ENCODE data around the gene DNAH11.
A peak's percentile ranks its signal among the peaks of the same experiment; 100 is the strongest.
"Not testable (repeated sequence)": the region's sequence is repeated elsewhere in the genome, so short reads cannot be mapped to it uniquely, and the experiment has no call there.

DNAH11 gene

GRCh38 chr7:21616796-21617436, 74.1 kb downstream of the DNAH11 start:
- DNase-seq (ENCODE audit: low spot score) (peak; percentile 51), FAIRE-seq (no peak)

GRCh38 chr7:21617513-21617912, 74.7 kb downstream of the DNAH11 start:
- FAIRE-seq: no peak
- no peak for DNase-seq (ENCODE audit: low spot score)

GRCh38 chr7:21617916-21618390, 75.1 kb downstream of the DNAH11 start:
- FAIRE-seq: peak; percentile 85
- DNase-seq (ENCODE audit: low spot score): peak; percentile 50

GRCh38 chr7:21618706-21619105, 75.9 kb downstream of the DNAH11 start:
- DNase-seq (ENCODE audit: low spot score): no peak
- no peak for FAIRE-seq

GRCh38 chr7:21620054-21620453, 77.2 kb downstream of the DNAH11 start:
- FAIRE-seq: no peak
- DNase-seq (ENCODE audit: low spot score): no peak

- FAIRE-seq (no peak), DNase-seq (ENCODE audit: low spot score) (no peak)
Measured at GRCh38 chr7:21624320-21624719, 81.5 kb downstream of the DNAH11 start.

- DNase-seq (ENCODE audit: low spot score) (no peak), FAIRE-seq (no peak)
Measured at GRCh38 chr7:21636694-21637093, 93.9 kb downstream of the DNAH11 start.

GRCh38 chr7:21639206-21639868, 96.5 kb downstream of the DNAH11 start:
- DNase-seq (ENCODE audit: low spot score): no peak
- no peak for FAIRE-seq

GRCh38 chr7:21640105-21640504, 97.3 kb downstream of the DNAH11 start:
- DNase-seq (ENCODE audit: low spot score) (no peak), FAIRE-seq (no peak)

GRCh38 chr7:21641546-21641945, 98.7 kb downstream of the DNAH11 start:
- FAIRE-seq (no peak), DNase-seq (ENCODE audit: low spot score) (no peak)

GRCh38 chr7:21642422-21642821, 99.6 kb downstream of the DNAH11 start:
- no peak for FAIRE-seq
- DNase-seq (ENCODE audit: low spot score): no peak

- DNase-seq (ENCODE audit: low spot score) (no peak), FAIRE-seq (no peak)
Measured at GRCh38 chr7:21651697-21652096, 108.9 kb downstream of the DNAH11 start.

- DNase-seq (ENCODE audit: low spot score) (no peak), FAIRE-seq (no peak)
Measured at GRCh38 chr7:21653623-21654022, 110.8 kb downstream of the DNAH11 start.

GRCh38 chr7:21656081-21656480, 113.2 kb downstream of the DNAH11 start:
- FAIRE-seq: no peak
- no peak for DNase-seq (ENCODE audit: low spot score)

GRCh38 chr7:21656796-21657195, 114.0 kb downstream of the DNAH11 start:
- DNase-seq (ENCODE audit: low spot score): no peak
- no peak for FAIRE-seq

GRCh38 chr7:21670496-21670895, 127.7 kb downstream of the DNAH11 start:
- FAIRE-seq: no peak
- DNase-seq (ENCODE audit: low spot score): no peak

GRCh38 chr7:21671859-21672258, 129.0 kb downstream of the DNAH11 start:
- FAIRE-seq (no peak), DNase-seq (ENCODE audit: low spot score) (no peak)

- DNase-seq (ENCODE audit: low spot score) (no peak), FAIRE-seq (no peak)
Measured at GRCh38 chr7:21675255-21675654, 132.4 kb downstream of the DNAH11 start.

- DNase-seq (ENCODE audit: low spot score) (no peak), FAIRE-seq (no peak)
Measured at GRCh38 chr7:21690705-21691104, 147.9 kb downstream of the DNAH11 start.

- peak; percentile 20 for FAIRE-seq
- not testable (repeated sequence) for DNase-seq (ENCODE audit: low spot score)
Measured at GRCh38 chr7:21691146-21691545, 148.3 kb downstream of the DNAH11 start.

GRCh38 chr7:21700587-21700986, 157.7 kb downstream of the DNAH11 start:
- not testable (repeated sequence) for DNase-seq (ENCODE audit: low spot score); FAIRE-seq

GRCh38 chr7:21702303-21702702, 159.5 kb downstream of the DNAH11 start:
- FAIRE-seq: no peak

GRCh38 chr7:21704359-21704758, 161.5 kb downstream of the DNAH11 start:
- FAIRE-seq: no peak
- no peak for DNase-seq (ENCODE audit: low spot score)

More at GRCh38 chr7:21702303-21702702, 159.5 kb downstream of the DNAH11 start:
- DNase-seq (ENCODE audit: low spot score): no peak

All from urothelium cell line (cell line).